NCI-H526 (cell line): ENCODE measurements around the gene ZC3H18.
A peak's percentile ranks its signal among the peaks of the same experiment; 100 is the strongest.

ENCODE experiments used
- DNase-seq, 2 experiments: peaks; one replicate each; lab custom pipeline; 2025; lab: John Stamatoyannopoulos, UW

ZC3H18 gene

GRCh38 chr16:88678224-88678979 is 108.2 kb downstream of the ZC3H18 start:
- DNase-seq: peak; percentile 14 to 21

- no peak for DNase-seq
Measured at GRCh38 chr16:88680554-88681083, 110.4 kb downstream of the ZC3H18 start.

- DNase-seq: peak in 1 of 2 experiments; percentile 30
Measured at GRCh38 chr16:88681084-88681680, 111.0 kb downstream of the ZC3H18 start.
